SK-N-SH treated with all-trans-retinoic acid at 6 μM for 48 hours (cell line): ENCODE results near the gene HGD.

ENCODE experiments used
- ATAC-seq: fragments of 200-7000 bp; cut with Tn5 transposase; 3 replicates; pipeline ENCODE4 v1.9.1; 2020; ENCODE audit warnings: mild to moderate bottlenecking, moderate library complexity
- ARNTL ChIP-seq: fragments of 450-650 bp; formaldehyde crosslinking; IDR thresholded peaks from 2 replicates; pipeline ENCODE4 v1.5.0; 2020; ENCODE audit warnings: low read depth, mild to moderate bottlenecking, moderate library complexity, borderline replicate concordance
- BACH2 ChIP-seq: fragments of 250-450 bp; sonication (Bioruptor Pico); IDR thresholded peaks from 2 replicates; pipeline ENCODE4 v1.9.0; 2021; ENCODE audit warnings: mild to moderate bottlenecking, borderline replicate concordance
- CSDC2 ChIP-seq: fragments of 250-450 bp; sonication (Bioruptor Pico); IDR thresholded peaks from 2 replicates; pipeline ENCODE4 v1.5.0; 2020; ENCODE audit warnings: mild to moderate bottlenecking, moderate library complexity
- ESRRG ChIP-seq: fragments of 250-450 bp; sonication (Bioruptor Pico); IDR thresholded peaks from 2 replicates; pipeline ENCODE4 v1.6.1; 2021; ENCODE audit warnings: mild to moderate bottlenecking
- GLIS3 ChIP-seq: fragments of 250-450 bp; sonication (Bioruptor Pico); IDR thresholded peaks from 2 replicates; pipeline ENCODE4 v1.5.0; 2020; ENCODE audit warnings: mild to moderate bottlenecking, moderate library complexity
- ISL1 ChIP-seq: fragments of 250-450 bp; sonication (Bioruptor Pico); IDR thresholded peaks from 2 replicates; pipeline ENCODE4 v2.1.2; 2022; ENCODE audit warnings: mild to moderate bottlenecking, moderate library complexity
- OSR1 ChIP-seq: fragments of 250-450 bp; sonication (Bioruptor Pico); IDR thresholded peaks from 2 replicates; pipeline ENCODE4 v1.8.0; 2022; ENCODE audit warnings: moderate library complexity, mild to moderate bottlenecking, inconsistent platforms
- PATZ1 ChIP-seq: fragments of 250-450 bp; sonication (Bioruptor Pico); IDR thresholded peaks from 2 replicates; pipeline ENCODE4 v1.8.0; 2020; ENCODE audit warnings: mild to moderate bottlenecking, moderate library complexity, borderline replicate concordance
- POU6F1 ChIP-seq: fragments of 250-450 bp; sonication (Bioruptor Pico); IDR thresholded peaks from 2 replicates; pipeline ENCODE4 v1.8.0; 2021; ENCODE audit warnings: low read depth, mild to moderate bottlenecking, moderate library complexity, borderline replicate concordance
- PPARA ChIP-seq: fragments of 250-450 bp; sonication (Bioruptor Pico); IDR thresholded peaks from 2 replicates; pipeline ENCODE4 v1.5.0; 2020; ENCODE audit warnings: mild to moderate bottlenecking, borderline replicate concordance
- RARB ChIP-seq: fragments of 250-450 bp; sonication (Bioruptor Pico); IDR thresholded peaks from 2 replicates; pipeline ENCODE4 v1.8.0; 2021; ENCODE audit warnings: mild to moderate bottlenecking, moderate library complexity
- SNAI2 ChIP-seq: fragments of 250-450 bp; sonication (Bioruptor Pico); IDR thresholded peaks from 2 replicates; pipeline ENCODE4 v1.5.0; 2020; ENCODE audit warnings: mild to moderate bottlenecking, moderate library complexity
- TCF4 ChIP-seq: fragments of 250-450 bp; sonication (Bioruptor Pico); IDR thresholded peaks from 2 replicates; pipeline ENCODE4 v1.8.0; 2021; ENCODE audit warnings: mild to moderate bottlenecking, moderate library complexity, borderline replicate concordance
- TOX ChIP-seq: fragments of 250-450 bp; sonication (Bioruptor Pico); IDR thresholded peaks from 2 replicates; pipeline ENCODE4 v1.8.0; 2021; ENCODE audit warnings: mild to moderate bottlenecking, moderate library complexity, borderline replicate concordance
- ZC3H10 ChIP-seq: fragments of 250-450 bp; sonication (Bioruptor Pico); IDR thresholded peaks from 2 replicates; pipeline ENCODE4 v1.5.1; 2021; ENCODE audit warnings: mild to moderate bottlenecking, moderate library complexity
- ZFP3 ChIP-seq: fragments of 250-450 bp; sonication (Bioruptor Pico); IDR thresholded peaks from 2 replicates; pipeline ENCODE4 v1.5.0; 2020; ENCODE audit warnings: mild to moderate bottlenecking, moderate library complexity
- ZNF565 ChIP-seq: fragments of 450-650 bp; formaldehyde crosslinking; conservative IDR thresholded peaks from 2 replicates; pipeline ENCODE4 v1.5.0; 2020; ENCODE audit warnings: low read depth, mild to moderate bottlenecking, moderate library complexity
- ZNF70 ChIP-seq: fragments of 450-650 bp; formaldehyde crosslinking; IDR thresholded peaks from 2 replicates; pipeline ENCODE4 v1.5.0; 2020; ENCODE audit warnings: mild to moderate bottlenecking, moderate library complexity
- ZNF8 ChIP-seq: fragments of 450-650 bp; formaldehyde crosslinking; IDR thresholded peaks from 2 replicates; pipeline ENCODE4 v1.5.0; 2020; ENCODE audit warnings: mild to moderate bottlenecking, moderate library complexity
- TF ChIP-seq, protein P1 (sequence below): fragments of 250-450 bp; sonication (Bioruptor Pico); IDR thresholded peaks from 2 replicates; pipeline ENCODE4 v1.5.1; 2020; ENCODE audit warnings: low read depth, mild to moderate bottlenecking, moderate library complexity
- TF ChIP-seq, protein P2 (sequence below): fragments of 250-450 bp; sonication (Bioruptor Pico); IDR thresholded peaks from 2 replicates; pipeline ENCODE4 v1.5.0; 2020; ENCODE audit warnings: mild to moderate bottlenecking, moderate library complexity
- TF ChIP-seq, protein P3 (sequence below): fragments of 250-450 bp; sonication (Bioruptor Pico); IDR thresholded peaks from 2 replicates; pipeline ENCODE4 v1.5.1; 2021; ENCODE audit warnings: mild to moderate bottlenecking, moderate library complexity

The HGD gene

DNA sequence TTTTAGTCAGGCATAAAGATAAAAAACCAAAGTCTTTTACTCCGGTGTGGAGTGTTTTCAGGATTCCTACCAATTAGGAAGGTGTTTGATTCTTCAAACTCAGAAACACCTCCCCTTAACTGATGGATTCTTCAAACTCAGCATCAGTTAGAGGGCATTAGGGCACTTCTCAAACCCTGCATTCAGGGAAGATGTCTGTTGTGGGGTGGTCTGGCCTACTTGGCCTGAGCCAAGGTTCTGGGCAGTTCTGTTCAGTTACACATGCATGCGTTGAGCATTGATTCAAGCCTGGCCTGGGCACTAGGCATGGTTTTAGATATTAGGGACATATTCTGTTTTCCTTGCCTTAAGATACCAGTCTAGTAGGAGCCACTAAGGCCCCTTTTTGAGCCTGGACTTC, 1.0 kb downstream of the HGD start:
- no peak for ATAC-seq
- TF ChIP-seq TCF4 (CRISPR knock-in tag) (no peak), RARB (CRISPR knock-in tag) (no peak), POU6F1 (CRISPR knock-in tag) (no peak), OSR1 (CRISPR knock-in tag) (no peak)
- TF ChIP-seq, protein P1, sequence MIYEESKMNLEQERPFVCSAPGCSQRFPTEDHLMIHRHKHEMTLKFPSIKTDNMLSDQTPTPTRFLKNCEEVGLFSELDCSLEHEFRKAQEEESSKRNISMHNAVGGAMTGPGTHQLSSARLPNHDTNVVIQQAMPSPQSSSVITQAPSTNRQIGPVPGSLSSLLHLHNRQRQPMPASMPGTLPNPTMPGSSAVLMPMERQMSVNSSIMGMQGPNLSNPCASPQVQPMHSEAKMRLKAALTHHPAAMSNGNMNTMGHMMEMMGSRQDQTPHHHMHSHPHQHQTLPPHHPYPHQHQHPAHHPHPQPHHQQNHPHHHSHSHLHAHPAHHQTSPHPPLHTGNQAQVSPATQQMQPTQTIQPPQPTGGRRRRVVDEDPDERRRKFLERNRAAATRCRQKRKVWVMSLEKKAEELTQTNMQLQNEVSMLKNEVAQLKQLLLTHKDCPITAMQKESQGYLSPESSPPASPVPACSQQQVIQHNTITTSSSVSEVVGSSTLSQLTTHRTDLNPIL (CRISPR knock-in tag): no peak
- TF ChIP-seq, all 23 proteins: peak for 0

GRCh38 chr3:120680193-120680894, 1.7 kb downstream of the HGD start:
- TF ChIP-seq GLIS3 (CRISPR knock-in tag): no peak
- TF ChIP-seq POU6F1 (CRISPR knock-in tag): no peak
- TF ChIP-seq SNAI2: no peak
- no peak for TF ChIP-seq ZC3H10 (CRISPR knock-in tag)
- no peak for TF ChIP-seq ZFP3 (CRISPR knock-in tag)
- TF ChIP-seq ZNF70 (CRISPR knock-in tag): no peak
- no peak for TF ChIP-seq RARB (CRISPR knock-in tag)
- no peak for ATAC-seq

DNA sequence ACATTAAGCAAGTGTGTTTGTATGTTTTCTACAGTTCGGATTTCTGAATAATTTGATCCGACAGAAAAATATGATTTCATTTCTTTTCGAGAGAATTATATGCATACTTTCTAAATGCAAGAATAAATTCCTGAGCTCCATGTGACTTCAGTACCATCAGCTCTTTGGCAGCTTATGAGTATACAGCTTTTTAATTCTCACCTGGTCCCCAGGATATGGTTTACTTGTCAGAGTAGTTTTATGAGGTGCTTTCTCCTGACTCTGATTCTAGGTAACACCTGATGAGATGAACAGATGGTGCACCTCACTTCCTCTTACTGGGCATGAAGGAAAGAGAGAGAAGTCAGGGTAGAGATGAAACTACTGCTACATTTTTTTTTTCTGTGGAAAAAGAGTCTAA, 3.1 kb downstream of the HGD start:
- TF ChIP-seq, protein P2, sequence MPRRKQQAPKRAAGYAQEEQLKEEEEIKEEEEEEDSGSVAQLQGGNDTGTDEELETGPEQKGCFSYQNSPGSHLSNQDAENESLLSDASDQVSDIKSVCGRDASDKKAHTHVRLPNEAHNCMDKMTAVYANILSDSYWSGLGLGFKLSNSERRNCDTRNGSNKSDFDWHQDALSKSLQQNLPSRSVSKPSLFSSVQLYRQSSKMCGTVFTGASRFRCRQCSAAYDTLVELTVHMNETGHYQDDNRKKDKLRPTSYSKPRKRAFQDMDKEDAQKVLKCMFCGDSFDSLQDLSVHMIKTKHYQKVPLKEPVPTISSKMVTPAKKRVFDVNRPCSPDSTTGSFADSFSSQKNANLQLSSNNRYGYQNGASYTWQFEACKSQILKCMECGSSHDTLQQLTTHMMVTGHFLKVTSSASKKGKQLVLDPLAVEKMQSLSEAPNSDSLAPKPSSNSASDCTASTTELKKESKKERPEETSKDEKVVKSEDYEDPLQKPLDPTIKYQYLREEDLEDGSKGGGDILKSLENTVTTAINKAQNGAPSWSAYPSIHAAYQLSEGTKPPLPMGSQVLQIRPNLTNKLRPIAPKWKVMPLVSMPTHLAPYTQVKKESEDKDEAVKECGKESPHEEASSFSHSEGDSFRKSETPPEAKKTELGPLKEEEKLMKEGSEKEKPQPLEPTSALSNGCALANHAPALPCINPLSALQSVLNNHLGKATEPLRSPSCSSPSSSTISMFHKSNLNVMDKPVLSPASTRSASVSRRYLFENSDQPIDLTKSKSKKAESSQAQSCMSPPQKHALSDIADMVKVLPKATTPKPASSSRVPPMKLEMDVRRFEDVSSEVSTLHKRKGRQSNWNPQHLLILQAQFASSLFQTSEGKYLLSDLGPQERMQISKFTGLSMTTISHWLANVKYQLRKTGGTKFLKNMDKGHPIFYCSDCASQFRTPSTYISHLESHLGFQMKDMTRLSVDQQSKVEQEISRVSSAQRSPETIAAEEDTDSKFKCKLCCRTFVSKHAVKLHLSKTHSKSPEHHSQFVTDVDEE (CRISPR knock-in tag): no peak
- TF ChIP-seq, protein P1 (CRISPR knock-in tag): no peak
- TF ChIP-seq RARB (CRISPR knock-in tag): no peak
- TF ChIP-seq GLIS3 (CRISPR knock-in tag): no peak
- no peak for TF ChIP-seq ZNF565 (CRISPR knock-in tag)
- no peak for TF ChIP-seq SNAI2
- no peak for TF ChIP-seq ZFP3 (CRISPR knock-in tag)
- no peak for TF ChIP-seq ARNTL (CRISPR knock-in tag)
- TF ChIP-seq ISL1 (CRISPR knock-in tag): no peak
- TF ChIP-seq ESRRG (CRISPR knock-in tag): no peak
- TF ChIP-seq ZC3H10 (CRISPR knock-in tag): no peak
- TF ChIP-seq CSDC2: no peak
- peak; percentile 66 for ATAC-seq

DNA sequence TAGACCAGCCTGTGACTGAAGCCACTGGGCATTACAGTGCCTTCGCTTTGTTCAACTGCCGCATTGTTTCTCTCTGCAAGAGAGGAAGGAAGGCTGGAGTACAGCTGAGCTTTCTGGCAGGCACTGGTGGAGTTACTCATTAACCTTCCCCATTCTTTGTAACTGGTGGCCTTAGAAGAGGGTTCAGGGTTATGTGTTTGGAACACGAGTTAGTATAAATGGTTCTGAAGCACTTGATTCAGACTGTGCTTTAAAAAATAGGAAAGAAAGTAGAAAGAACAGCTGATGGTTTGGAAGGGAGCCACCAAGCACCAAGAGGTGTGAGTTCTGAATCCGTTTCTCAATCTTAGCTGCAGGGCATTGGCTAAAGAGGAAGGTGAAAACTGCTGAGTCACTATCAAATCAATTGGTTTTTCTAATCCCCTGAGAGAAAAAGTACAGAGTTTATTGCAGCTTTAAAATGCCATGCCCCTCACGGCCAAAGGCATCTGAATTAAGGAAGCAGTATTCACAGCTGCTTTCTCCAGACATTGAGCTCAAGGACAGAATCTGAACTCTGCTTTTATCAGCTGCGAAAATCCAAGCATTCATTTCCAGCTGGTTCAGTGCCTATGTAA, 3.6 kb downstream of the HGD start:
- peak; percentile 65 for ATAC-seq
- no peak for TF ChIP-seq ISL1 (CRISPR knock-in tag)
- TF ChIP-seq ZC3H10 (CRISPR knock-in tag): no peak
- no peak for TF ChIP-seq ZNF70 (CRISPR knock-in tag)
- TF ChIP-seq PPARA (CRISPR knock-in tag): no peak
- TF ChIP-seq TOX: no peak
- no peak for TF ChIP-seq CSDC2
- TF ChIP-seq GLIS3 (CRISPR knock-in tag): no peak
- TF ChIP-seq ZNF565 (CRISPR knock-in tag): no peak
- TF ChIP-seq BACH2: no peak
- no peak for TF ChIP-seq ZFP3 (CRISPR knock-in tag)
- TF ChIP-seq, protein P3, sequence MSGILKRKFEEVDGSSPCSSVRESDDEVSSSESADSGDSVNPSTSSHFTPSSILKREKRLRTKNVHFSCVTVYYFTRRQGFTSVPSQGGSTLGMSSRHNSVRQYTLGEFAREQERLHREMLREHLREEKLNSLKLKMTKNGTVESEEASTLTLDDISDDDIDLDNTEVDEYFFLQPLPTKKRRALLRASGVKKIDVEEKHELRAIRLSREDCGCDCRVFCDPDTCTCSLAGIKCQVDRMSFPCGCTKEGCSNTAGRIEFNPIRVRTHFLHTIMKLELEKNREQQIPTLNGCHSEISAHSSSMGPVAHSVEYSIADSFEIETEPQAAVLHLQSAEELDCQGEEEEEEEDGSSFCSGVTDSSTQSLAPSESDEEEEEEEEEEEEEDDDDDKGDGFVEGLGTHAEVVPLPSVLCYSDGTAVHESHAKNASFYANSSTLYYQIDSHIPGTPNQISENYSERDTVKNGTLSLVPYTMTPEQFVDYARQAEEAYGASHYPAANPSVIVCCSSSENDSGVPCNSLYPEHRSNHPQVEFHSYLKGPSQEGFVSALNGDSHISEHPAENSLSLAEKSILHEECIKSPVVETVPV: no peak
- no peak for TF ChIP-seq TCF4 (CRISPR knock-in tag)
- TF ChIP-seq PATZ1: no peak
- no peak for TF ChIP-seq ZNF8 (CRISPR knock-in tag)
- no peak for TF ChIP-seq OSR1 (CRISPR knock-in tag)
- TF ChIP-seq ARNTL (CRISPR knock-in tag): no peak
